NCI-H774 (cell line): ENCODE results near the gene DGKQ.
A peak's percentile ranks its signal among the peaks of the same experiment; 100 is the strongest.

Experiments used
- DNase-seq: peaks from one replicate; lab custom pipeline; 2025; lab: John Stamatoyannopoulos, UW

DGKQ gene

GRCh38 chr4:995311-996026 lies 22.1 kb upstream of the DGKQ start:
- no peak for DNase-seq

- DNase-seq: no peak
Observed at GRCh38 chr4:993111-994029, 20.0 kb upstream of the DGKQ start, which contains the start of gene SLC26A1. Gene SLC26A1 (minus strand): TSS chr4:993404. CDS start chr4:991703, 1,701 bp downstream.

- no peak for DNase-seq
Observed at GRCh38 chr4:992297-993110, 19.1 kb upstream of the DGKQ start.

- no peak for DNase-seq
Observed at GRCh38 chr4:991451-992296, 18.3 kb upstream of the DGKQ start.

- DNase-seq: no peak
Observed at GRCh38 chr4:990746-991367, 17.5 kb upstream of the DGKQ start.

GRCh38 chr4:989722-990471 lies 16.5 kb upstream of the DGKQ start:
- DNase-seq: no peak

GRCh38 chr4:988726-989721 lies 15.7 kb upstream of the DGKQ start:
- DNase-seq: no peak

GRCh38 chr4:987624-988513 lies 14.5 kb upstream of the DGKQ start:
- DNase-seq: no peak

- peak; percentile 60 for DNase-seq
Observed at GRCh38 chr4:986879-987623, 13.7 kb upstream of the DGKQ start, which contains the start of gene IDUA. Gene IDUA (plus strand): TSS chr4:987044. CDS start chr4:987085, 41 bp downstream.

GRCh38 chr4:986428-986878 lies 13.1 kb upstream of the DGKQ start:
- DNase-seq: no peak

GRCh38 chr4:985123-985830 lies 11.9 kb upstream of the DGKQ start:
- peak; percentile 60 for DNase-seq

GRCh38 chr4:984336-985054 lies 11.1 kb upstream of the DGKQ start:
- no peak for DNase-seq

- DNase-seq: no peak
Observed at GRCh38 chr4:982814-983213, 9.4 kb upstream of the DGKQ start.

GRCh38 chr4:982291-982690 lies 8.9 kb upstream of the DGKQ start:
- DNase-seq: no peak

- DNase-seq: no peak
Observed at GRCh38 chr4:978957-979701, 5.8 kb upstream of the DGKQ start.
